Glutamatergic neuron (in vitro differentiated cells): ENCODE results near the gene PPP1R13B. TPM values are rescaled to one million over a fixed set of nuclear protein-coding genes. Genes with fewer than 3 reads are reported as not detected.

ENCODE experiments used
- DNase-seq: peaks from one replicate; pipeline ENCODE4 v3.0.0; 2022
- H3K27ac Mint-ChIP-seq: one replicate; pipeline ENCODE4 v1.8.0; 2020; ENCODE audit warnings: mild to moderate bottlenecking, mixed read lengths, inconsistent platforms; ENCODE audit not compliant: unreplicated experiment
- H3K27me3 Mint-ChIP-seq: one replicate; pipeline ENCODE4 v1.8.0; 2020; ENCODE audit warnings: mild to moderate bottlenecking, moderate library complexity, mixed read lengths, inconsistent platforms; ENCODE audit not compliant: unreplicated experiment
- H3K36me3 Mint-ChIP-seq: one replicate; pipeline ENCODE4 v1.8.0; 2020; ENCODE audit warnings: mild to moderate bottlenecking, mixed read lengths, inconsistent platforms; ENCODE audit not compliant: unreplicated experiment
- H3K4me1 Mint-ChIP-seq: one replicate; pipeline ENCODE4 v1.8.0; 2020; ENCODE audit warnings: mild to moderate bottlenecking, low read depth, mixed read lengths, inconsistent platforms; ENCODE audit not compliant: unreplicated experiment
- H3K4me3 Mint-ChIP-seq: one replicate; pipeline ENCODE4 v1.8.0; 2020; ENCODE audit warnings: mild to moderate bottlenecking, mixed read lengths, inconsistent platforms; ENCODE audit not compliant: unreplicated experiment
- H3K9me3 Mint-ChIP-seq: one replicate; pipeline ENCODE4 v1.8.0; 2020; ENCODE audit warnings: mild to moderate bottlenecking, moderate library complexity, mixed read lengths, inconsistent platforms; ENCODE audit not compliant: unreplicated experiment
- CTCF ChIP-seq: fragments of 200-600 bp; sonication (generic); IDR thresholded peaks from one replicate; pipeline ENCODE4 v1.5.0; 2021; ENCODE audit not compliant: partially characterized antibody, unreplicated experiment
- total RNA-seq: library from RNA; stranded (reverse); fragmentation: NEBNext Ultra II Directional; extraction: Animal tissue kit (Norgen Biotek cat#: 25700); gene quantifications from one replicate; pipeline ENCODE4 v1.2.1, GENCODE V29; 2021; ENCODE audit not compliant: unreplicated experiment

Gene PPP1R13B
- total RNA-seq, 1 donor from 2014 or later, result 24.6 TPM

- Mint-ChIP-seq H3K36me3 (peaks cover 3% of the 10 kb centered on the region), H3K9me3 (peaks cover 2% of the 10 kb centered on the region), H3K27ac (no peak overlapping the region), H3K4me1 (peaks cover 6% of the 10 kb centered on the region), H3K4me3 (no peak overlapping the region), H3K27me3 (peaks cover 2% of the 10 kb centered on the region)
- no peak for TF ChIP-seq CTCF
- DNase-seq, result peak; percentile 67
Observed at GRCh38 chr14:103727313-103727980, 119.9 kb downstream of the PPP1R13B start.

DNA sequence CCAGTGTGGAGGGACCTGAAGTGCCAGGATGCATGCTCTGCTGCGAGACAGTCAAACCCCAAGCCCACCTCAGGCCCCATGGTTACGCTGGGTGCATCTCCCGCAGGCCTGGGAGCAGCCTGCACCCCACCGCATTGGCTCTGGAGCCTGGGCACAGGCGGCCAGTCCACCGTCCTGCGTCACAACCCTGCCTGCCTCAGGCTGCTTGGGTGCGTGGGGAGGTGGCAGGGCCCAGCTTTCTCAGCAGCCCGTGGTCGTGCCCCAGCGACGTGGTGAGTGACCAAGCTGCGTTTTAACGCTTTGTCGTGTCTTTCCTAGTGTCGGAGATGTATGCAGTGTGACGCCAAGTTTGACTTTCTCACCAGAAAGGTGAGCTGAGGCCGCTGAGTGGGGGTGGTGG is 120.9 kb downstream of the PPP1R13B start:
- TF ChIP-seq CTCF, result no peak
- Mint-ChIP-seq H3K4me3 (no peak overlapping the region), H3K36me3 (peaks cover 3% of the 10 kb centered on the region), H3K27ac (no peak overlapping the region), H3K4me1 (peaks cover 6% of the 10 kb centered on the region), H3K9me3 (peaks cover 1% of the 10 kb centered on the region), H3K27me3 (peaks cover 2% of the 10 kb centered on the region)
- no peak for DNase-seq

DNA sequence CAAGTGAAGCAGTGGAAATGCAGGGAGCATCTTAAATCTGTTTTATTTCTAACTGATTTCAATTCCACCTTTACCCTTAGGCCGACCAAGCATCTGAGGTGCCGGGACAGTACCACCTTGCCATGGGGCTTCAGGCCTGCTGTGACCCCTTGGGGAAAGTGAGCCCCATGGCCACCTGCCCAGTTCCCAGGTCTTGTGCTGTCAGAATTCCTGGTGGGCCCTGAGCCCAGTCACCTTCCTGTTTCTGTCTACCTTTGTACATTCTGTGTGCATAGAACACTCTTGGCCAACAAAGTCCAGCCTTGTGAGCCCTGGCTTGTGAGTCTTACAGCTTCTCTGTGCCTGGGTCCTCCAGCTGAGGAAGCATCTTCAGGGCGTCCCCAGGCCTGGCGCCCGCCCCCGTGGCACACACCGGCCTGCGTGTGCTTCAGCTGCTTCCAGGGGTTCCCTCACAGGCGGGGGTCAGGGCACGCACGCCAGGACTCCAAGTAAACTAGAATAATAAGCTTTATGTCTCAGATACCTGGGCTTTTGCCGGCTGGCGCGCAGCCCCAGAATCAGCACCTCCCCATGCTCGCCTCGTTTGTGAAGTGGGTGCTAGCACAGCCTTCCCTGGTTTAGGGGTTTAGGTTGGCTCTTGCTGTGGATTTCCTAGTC is 121.5 kb downstream of the PPP1R13B start:
- peaks cover 7% of the 10 kb centered on the region for H3K4me1 Mint-ChIP-seq
- H3K36me3 Mint-ChIP-seq, result peaks cover 3% of the 10 kb centered on the region
- H3K27me3 Mint-ChIP-seq, result peaks cover 2% of the 10 kb centered on the region
- H3K9me3 Mint-ChIP-seq, result peaks cover 1% of the 10 kb centered on the region
- H3K27ac Mint-ChIP-seq, result no peak overlapping the region
- TF ChIP-seq CTCF, result no peak
- no peak overlapping the region for H3K4me3 Mint-ChIP-seq
- no peak for DNase-seq

- H3K27me3 Mint-ChIP-seq, result peaks cover 2% of the 10 kb centered on the region
- no peak overlapping the region for H3K27ac Mint-ChIP-seq
- H3K4me1 Mint-ChIP-seq, result peaks cover 10% of the 10 kb centered on the region
- peaks cover 1% of the 10 kb centered on the region for H3K9me3 Mint-ChIP-seq
- H3K4me3 Mint-ChIP-seq, result no peak overlapping the region
- H3K36me3 Mint-ChIP-seq, result peaks cover 3% of the 10 kb centered on the region
- no peak for DNase-seq
- TF ChIP-seq CTCF, result no peak
Observed at GRCh38 chr14:103725001-103725682, 122.2 kb downstream of the PPP1R13B start.

DNA sequence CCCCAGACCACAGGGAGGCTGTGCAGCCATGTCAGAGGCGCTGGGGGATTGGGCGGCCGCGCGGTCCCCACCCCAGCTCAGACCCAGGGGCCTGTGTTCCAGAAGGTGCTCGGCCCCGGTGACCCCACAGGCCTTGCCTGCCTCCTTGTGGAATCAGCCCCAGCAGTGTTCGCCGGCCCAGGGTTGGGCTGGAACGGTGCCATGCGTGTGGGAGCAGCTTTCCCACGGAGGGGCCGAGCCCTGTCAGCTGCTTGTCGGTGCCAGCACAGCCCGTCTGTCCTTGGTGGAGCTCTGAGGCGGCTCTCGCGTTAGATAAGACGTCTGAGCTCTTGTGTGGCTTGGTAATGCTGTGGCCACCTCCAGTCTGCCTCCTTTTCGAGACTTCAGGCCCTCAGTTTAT is 123.3 kb downstream of the PPP1R13B start:
- no peak for TF ChIP-seq CTCF
- Mint-ChIP-seq H3K4me3 (no peak overlapping the region), H3K36me3 (peaks cover 3% of the 10 kb centered on the region), H3K9me3 (peaks cover 5% of the 10 kb centered on the region), H3K27me3 (peaks cover 2% of the 10 kb centered on the region), H3K4me1 (peaks cover 14% of the 10 kb centered on the region), H3K27ac (no peak overlapping the region)
- DNase-seq, result no peak
